ENCODE measurements around the gene RPL13A. TPM values are rescaled to one million over a fixed set of nuclear protein-coding genes. Genes with fewer than 3 reads are reported as not detected.

Gene RPL13A
- total and polyA plus RNA-seq, 2 of the 13 experiments (the other 11 are each of a cell fraction or from before 2014, with no cell fraction given) = 2,601 to 3,407 TPM

DNA sequence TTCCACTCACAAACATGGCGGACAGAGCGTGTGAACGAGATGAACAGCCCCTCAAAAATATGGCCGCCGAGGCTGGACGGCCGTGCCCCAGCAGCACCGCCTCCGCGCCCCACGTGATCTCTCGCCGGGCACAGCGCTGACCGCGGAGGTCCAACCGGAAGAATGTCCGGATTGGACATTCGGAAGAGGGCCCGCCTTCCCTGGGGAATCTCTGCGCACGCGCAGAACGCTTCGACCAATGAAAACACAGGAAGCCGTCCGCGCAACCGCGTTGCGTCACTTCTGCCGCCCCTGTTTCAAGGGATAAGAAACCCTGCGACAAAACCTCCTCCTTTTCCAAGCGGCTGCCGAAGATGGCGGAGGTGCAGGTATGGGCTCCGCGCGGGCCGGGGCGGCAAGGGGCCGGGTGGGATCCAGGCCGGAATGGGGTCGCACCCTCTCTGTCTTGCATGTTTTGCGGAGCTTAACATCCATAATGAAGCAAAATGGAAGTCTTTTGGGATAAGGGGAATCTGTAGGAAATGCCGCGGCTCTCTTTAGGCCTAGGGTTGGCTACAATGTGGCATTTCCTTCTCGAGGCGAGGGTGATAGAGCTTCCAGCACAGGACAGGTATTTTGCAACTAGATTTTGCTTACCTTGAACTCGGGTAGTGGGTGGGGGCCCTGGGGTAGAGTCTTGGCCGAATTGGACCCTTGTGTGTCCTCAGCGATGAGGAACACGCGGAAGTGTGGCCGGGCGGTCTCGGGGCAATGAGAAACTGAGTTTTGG, at the start of gene RPL13A (continued):
- TF ChIP-seq, protein P1, sequence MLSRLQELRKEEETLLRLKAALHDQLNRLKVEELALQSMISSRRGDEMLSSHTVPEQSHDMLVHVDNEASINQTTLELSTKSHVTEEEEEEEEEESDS (CRISPR knock-in tag; IDR thresholded peaks at IDR 0.05; ENCODE audit: borderline replicate concordance) = no peak
- TF ChIP-seq MYC (CRISPR knock-in tag; IDR thresholded peaks at IDR 0.05; ENCODE audit: borderline replicate concordance) (peak; percentile 93), MED1 (CRISPR knock-in tag; IDR thresholded peaks at IDR 0.05) (peak; percentile 73), ZNF33A (CRISPR knock-in tag; IDR thresholded peaks at IDR 0.05; ENCODE audit: borderline replicate concordance) (peak; percentile 40; the same call in 1 of the 2 replicates), NCOA5 (CRISPR knock-in tag; IDR thresholded peaks at IDR 0.05) (no peak), MXD4 (CRISPR knock-in tag; IDR thresholded peaks at IDR 0.05) (peak; percentile 92; the same call in 1 of the 2 replicates), ZNF746 (CRISPR knock-in tag; IDR thresholded peaks at IDR 0.05) (no peak), HMGA1 (CRISPR knock-in tag; conservative IDR thresholded peaks at IDR 0.05) (no peak), MED8 (CRISPR knock-in tag; IDR thresholded peaks at IDR 0.05; ENCODE audit: insufficient replicate concordance) (peak; percentile 65), ATM (IDR thresholded peaks at IDR 0.05; ENCODE audit: borderline replicate concordance) (no peak), KDM5B (CRISPR knock-in tag; IDR thresholded peaks at IDR 0.05; ENCODE audit: borderline replicate concordance) (peak; percentile 87; the same call in 1 of the 2 replicates), RBFOX2 (IDR thresholded peaks at IDR 0.05; ENCODE audit: low read depth, low read length) (peak; percentile 99), ZNF75D (CRISPR knock-in tag; IDR thresholded peaks at IDR 0.05; ENCODE audit: borderline replicate concordance) (peak; percentile 89; the same call in 1 of the 2 replicates), ZNF549 (CRISPR knock-in tag; IDR thresholded peaks at IDR 0.05) (no peak)
- TF ChIP-seq, protein P2, sequence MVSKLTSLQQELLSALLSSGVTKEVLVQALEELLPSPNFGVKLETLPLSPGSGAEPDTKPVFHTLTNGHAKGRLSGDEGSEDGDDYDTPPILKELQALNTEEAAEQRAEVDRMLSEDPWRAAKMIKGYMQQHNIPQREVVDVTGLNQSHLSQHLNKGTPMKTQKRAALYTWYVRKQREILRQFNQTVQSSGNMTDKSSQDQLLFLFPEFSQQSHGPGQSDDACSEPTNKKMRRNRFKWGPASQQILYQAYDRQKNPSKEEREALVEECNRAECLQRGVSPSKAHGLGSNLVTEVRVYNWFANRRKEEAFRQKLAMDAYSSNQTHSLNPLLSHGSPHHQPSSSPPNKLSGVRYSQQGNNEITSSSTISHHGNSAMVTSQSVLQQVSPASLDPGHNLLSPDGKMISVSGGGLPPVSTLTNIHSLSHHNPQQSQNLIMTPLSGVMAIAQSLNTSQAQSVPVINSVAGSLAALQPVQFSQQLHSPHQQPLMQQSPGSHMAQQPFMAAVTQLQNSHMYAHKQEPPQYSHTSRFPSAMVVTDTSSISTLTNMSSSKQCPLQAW (CRISPR knock-in tag; IDR thresholded peaks at IDR 0.05) = peak; percentile 20; the same call in 1 of the 2 replicates
- TF ChIP-seq, protein P3, sequence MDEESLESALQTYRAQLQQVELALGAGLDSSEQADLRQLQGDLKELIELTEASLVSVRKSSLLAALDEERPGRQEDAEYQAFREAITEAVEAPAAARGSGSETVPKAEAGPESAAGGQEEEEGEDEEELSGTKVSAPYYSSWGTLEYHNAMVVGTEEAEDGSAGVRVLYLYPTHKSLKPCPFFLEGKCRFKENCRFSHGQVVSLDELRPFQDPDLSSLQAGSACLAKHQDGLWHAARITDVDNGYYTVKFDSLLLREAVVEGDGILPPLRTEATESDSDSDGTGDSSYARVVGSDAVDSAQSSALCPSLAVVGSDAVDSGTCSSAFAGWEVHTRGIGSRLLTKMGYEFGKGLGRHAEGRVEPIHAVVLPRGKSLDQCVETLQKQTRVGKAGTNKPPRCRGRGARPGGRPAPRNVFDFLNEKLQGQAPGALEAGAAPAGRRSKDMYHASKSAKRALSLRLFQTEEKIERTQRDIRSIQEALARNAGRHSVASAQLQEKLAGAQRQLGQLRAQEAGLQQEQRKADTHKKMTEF (CRISPR knock-in tag; IDR thresholded peaks at IDR 0.05) = peak; percentile 94
- TF ChIP-seq, protein P4, sequence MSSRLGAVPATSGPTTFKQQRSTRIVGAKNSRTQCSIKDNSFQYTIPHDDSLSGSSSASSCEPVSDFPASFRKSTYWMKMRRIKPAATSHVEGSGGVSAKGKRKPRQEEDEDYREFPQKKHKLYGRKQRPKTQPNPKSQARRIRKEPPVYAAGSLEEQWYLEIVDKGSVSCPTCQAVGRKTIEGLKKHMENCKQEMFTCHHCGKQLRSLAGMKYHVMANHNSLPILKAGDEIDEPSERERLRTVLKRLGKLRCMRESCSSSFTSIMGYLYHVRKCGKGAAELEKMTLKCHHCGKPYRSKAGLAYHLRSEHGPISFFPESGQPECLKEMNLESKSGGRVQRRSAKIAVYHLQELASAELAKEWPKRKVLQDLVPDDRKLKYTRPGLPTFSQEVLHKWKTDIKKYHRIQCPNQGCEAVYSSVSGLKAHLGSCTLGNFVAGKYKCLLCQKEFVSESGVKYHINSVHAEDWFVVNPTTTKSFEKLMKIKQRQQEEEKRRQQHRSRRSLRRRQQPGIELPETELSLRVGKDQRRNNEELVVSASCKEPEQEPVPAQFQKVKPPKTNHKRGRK (CRISPR knock-in tag; IDR thresholded peaks at IDR 0.05) = no peak
- TF ChIP-seq, protein P5, sequence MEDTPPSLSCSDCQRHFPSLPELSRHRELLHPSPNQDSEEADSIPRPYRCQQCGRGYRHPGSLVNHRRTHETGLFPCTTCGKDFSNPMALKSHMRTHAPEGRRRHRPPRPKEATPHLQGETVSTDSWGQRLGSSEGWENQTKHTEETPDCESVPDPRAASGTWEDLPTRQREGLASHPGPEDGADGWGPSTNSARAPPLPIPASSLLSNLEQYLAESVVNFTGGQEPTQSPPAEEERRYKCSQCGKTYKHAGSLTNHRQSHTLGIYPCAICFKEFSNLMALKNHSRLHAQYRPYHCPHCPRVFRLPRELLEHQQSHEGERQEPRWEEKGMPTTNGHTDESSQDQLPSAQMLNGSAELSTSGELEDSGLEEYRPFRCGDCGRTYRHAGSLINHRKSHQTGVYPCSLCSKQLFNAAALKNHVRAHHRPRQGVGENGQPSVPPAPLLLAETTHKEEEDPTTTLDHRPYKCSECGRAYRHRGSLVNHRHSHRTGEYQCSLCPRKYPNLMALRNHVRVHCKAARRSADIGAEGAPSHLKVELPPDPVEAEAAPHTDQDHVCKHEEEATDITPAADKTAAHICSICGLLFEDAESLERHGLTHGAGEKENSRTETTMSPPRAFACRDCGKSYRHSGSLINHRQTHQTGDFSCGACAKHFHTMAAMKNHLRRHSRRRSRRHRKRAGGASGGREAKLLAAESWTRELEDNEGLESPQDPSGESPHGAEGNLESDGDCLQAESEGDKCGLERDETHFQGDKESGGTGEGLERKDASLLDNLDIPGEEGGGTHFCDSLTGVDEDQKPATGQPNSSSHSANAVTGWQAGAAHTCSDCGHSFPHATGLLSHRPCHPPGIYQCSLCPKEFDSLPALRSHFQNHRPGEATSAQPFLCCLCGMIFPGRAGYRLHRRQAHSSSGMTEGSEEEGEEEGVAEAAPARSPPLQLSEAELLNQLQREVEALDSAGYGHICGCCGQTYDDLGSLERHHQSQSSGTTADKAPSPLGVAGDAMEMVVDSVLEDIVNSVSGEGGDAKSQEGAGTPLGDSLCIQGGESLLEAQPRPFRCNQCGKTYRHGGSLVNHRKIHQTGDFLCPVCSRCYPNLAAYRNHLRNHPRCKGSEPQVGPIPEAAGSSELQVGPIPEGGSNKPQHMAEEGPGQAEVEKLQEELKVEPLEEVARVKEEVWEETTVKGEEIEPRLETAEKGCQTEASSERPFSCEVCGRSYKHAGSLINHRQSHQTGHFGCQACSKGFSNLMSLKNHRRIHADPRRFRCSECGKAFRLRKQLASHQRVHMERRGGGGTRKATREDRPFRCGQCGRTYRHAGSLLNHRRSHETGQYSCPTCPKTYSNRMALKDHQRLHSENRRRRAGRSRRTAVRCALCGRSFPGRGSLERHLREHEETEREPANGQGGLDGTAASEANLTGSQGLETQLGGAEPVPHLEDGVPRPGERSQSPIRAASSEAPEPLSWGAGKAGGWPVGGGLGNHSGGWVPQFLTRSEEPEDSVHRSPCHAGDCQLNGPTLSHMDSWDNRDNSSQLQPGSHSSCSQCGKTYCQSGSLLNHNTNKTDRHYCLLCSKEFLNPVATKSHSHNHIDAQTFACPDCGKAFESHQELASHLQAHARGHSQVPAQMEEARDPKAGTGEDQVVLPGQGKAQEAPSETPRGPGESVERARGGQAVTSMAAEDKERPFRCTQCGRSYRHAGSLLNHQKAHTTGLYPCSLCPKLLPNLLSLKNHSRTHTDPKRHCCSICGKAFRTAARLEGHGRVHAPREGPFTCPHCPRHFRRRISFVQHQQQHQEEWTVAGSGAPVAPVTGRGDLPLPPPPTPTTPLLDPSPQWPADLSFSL (CRISPR knock-in tag; IDR thresholded peaks at IDR 0.05) = no peak

Measured in HepG2 (cell line).